KMS-11 (cell line): ENCODE data around the gene RPL7A.

Experiments
- H2AFZ ChIP-seq: fragments of 200-600 bp; sonication (generic); 2 replicates; pipeline ENCODE4 v1.6.1; 2016; ENCODE audit warnings: antibody characterized with exemption, mixed run types, low read depth
- H3K27ac ChIP-seq: fragments of 200-600 bp; sonication (generic); 2 replicates; pipeline ENCODE4 v1.6.1; 2016; ENCODE audit warnings: mild to moderate bottlenecking, mixed run types
- H3K27me3 ChIP-seq: fragments of 200-600 bp; sonication (generic); 2 replicates; pipeline ENCODE4 v1.6.1; 2017; ENCODE audit warnings: mild to moderate bottlenecking, low read depth, mixed run types, moderate library complexity; ENCODE audit not compliant: insufficient read depth
- H3K36me3 ChIP-seq: fragments of 200-600 bp; sonication (generic); 2 replicates; pipeline ENCODE4 v1.6.1; 2017; ENCODE audit warnings: mild to moderate bottlenecking, mixed run types; ENCODE audit not compliant: insufficient read depth
- H3K4me1 ChIP-seq: fragments of 200-600 bp; sonication (generic); 2 replicates; pipeline ENCODE4 v1.6.1; 2016; ENCODE audit warnings: mild to moderate bottlenecking, low read depth, mixed run types; ENCODE audit not compliant: poor library complexity, severe bottlenecking
- H3K4me2 ChIP-seq: fragments of 200-600 bp; sonication (generic); 2 replicates; pipeline ENCODE4 v1.7.0; 2016; ENCODE audit warnings: mild to moderate bottlenecking, mixed run types
- H3K4me3 ChIP-seq: fragments of 200-600 bp; sonication (generic); IDR thresholded peaks from 2 replicates; pipeline ENCODE4 v1.6.1; 2017; ENCODE audit warnings: low read depth, low read length, mixed read lengths; ENCODE audit not compliant: insufficient read depth
- H3K79me2 ChIP-seq: fragments of 200-600 bp; sonication (generic); 2 replicates; pipeline ENCODE4 v1.6.1; 2016; ENCODE audit warnings: low read depth, mixed run types; ENCODE audit not compliant: insufficient read depth
- H3K9ac ChIP-seq: fragments of 200-600 bp; sonication (generic); 2 replicates; pipeline ENCODE4 v1.6.1; 2016; ENCODE audit warnings: mild to moderate bottlenecking, mixed run types
- H4K20me1 ChIP-seq: fragments of 200-600 bp; sonication (generic); 2 replicates; pipeline ENCODE4 v1.6.1; 2016; ENCODE audit warnings: mild to moderate bottlenecking, mixed run types; ENCODE audit not compliant: insufficient read depth
- CTCF ChIP-seq: fragments of 200-600 bp; sonication (generic); conservative IDR thresholded peaks from 2 replicates; pipeline ENCODE4 v1.6.1; 2017; ENCODE audit warnings: low read depth, mild to moderate bottlenecking, antibody characterized with exemption, low read length, moderate library complexity, mixed read lengths

Gene RPL7A

GRCh38 chr9:133367778-133368177 is 19.8 kb downstream of the RPL7A start:
- no peak overlapping the region for H2AFZ ChIP-seq
- no peak overlapping the region for H3K9ac ChIP-seq
- TF ChIP-seq CTCF = no peak
- H3K4me1 ChIP-seq = no peaks in the 10 kb centered on the region
- H3K4me3 ChIP-seq = no peak overlapping the region
- H3K27ac ChIP-seq = no peak overlapping the region
- H4K20me1 ChIP-seq = 0 out of 2 replicates have a peak, but pooled peaks cover 3% of the 10 kb centered on the region
- no peak overlapping the region for H3K4me2 ChIP-seq
- peaks cover 3% of the 10 kb centered on the region; the same call in 1 of the 2 replicates for H3K36me3 ChIP-seq
- peaks cover 66% of the 10 kb centered on the region for H3K79me2 ChIP-seq
- H3K27me3 ChIP-seq = no peaks in the 10 kb centered on the region

GRCh38 chr9:133368249-133368881 is 20.3 kb downstream of the RPL7A start:
- Histone ChIP-seq H2AFZ (no peak overlapping the region), H3K4me3 (no peak overlapping the region), H4K20me1 (0 out of 2 replicates have a peak, but pooled peaks cover 3% of the 10 kb centered on the region), H3K27me3 (no peaks in the 10 kb centered on the region), H3K4me2 (no peak overlapping the region), H3K79me2 (peaks cover 72% of the 10 kb centered on the region), H3K9ac (no peak overlapping the region), H3K27ac (no peak overlapping the region), H3K4me1 (no peaks in the 10 kb centered on the region), H3K36me3 (peaks cover 3% of the 10 kb centered on the region; the same call in 1 of the 2 replicates)
- TF ChIP-seq CTCF = no peak

GRCh38 chr9:133369422-133369821 is 21.4 kb downstream of the RPL7A start:
- peaks cover 82% of the 10 kb centered on the region for H3K79me2 ChIP-seq
- H3K27ac ChIP-seq = no peak overlapping the region
- H3K4me2 ChIP-seq = no peak overlapping the region
- H2AFZ ChIP-seq = no peak overlapping the region
- no peak overlapping the region for H3K9ac ChIP-seq
- H3K27me3 ChIP-seq = no peaks in the 10 kb centered on the region
- TF ChIP-seq CTCF = no peak
- no peak overlapping the region for H3K4me3 ChIP-seq
- H3K36me3 ChIP-seq = peaks cover 3% of the 10 kb centered on the region; the same call in 1 of the 2 replicates
- peaks cover 7% of the 10 kb centered on the region for H3K4me1 ChIP-seq
- 0 out of 2 replicates have a peak, but pooled peaks cover 3% of the 10 kb centered on the region for H4K20me1 ChIP-seq

- no peak for TF ChIP-seq CTCF
- no peak overlapping the region for H3K27ac ChIP-seq
- peaks cover 10% of the 10 kb centered on the region for H3K4me1 ChIP-seq
- no peak overlapping the region for H3K4me3 ChIP-seq
- peaks cover 3% of the 10 kb centered on the region; the same call in 1 of the 2 replicates for H3K36me3 ChIP-seq
- 0 out of 2 replicates have a peak, but pooled peaks cover 3% of the 10 kb centered on the region for H4K20me1 ChIP-seq
- H3K9ac ChIP-seq = no peak overlapping the region
- H3K27me3 ChIP-seq = no peaks in the 10 kb centered on the region
- peaks cover 87% of the 10 kb centered on the region for H3K79me2 ChIP-seq
- H2AFZ ChIP-seq = no peak overlapping the region
- no peak overlapping the region for H3K4me2 ChIP-seq
These were observed 21.9 kb downstream of the RPL7A start for GRCh38 chr9:133369933-133370332.
